NB4 (cell line): ENCODE results near the gene ZNF664.
"Not testable (repeated sequence)": the region's sequence is repeated elsewhere in the genome, so short reads cannot be mapped to it uniquely, and the experiment has no call there.

Experiments
- DNase-seq: peaks from one replicate; pipeline ENCODE4 v3.0.0; 2010; ENCODE audit warnings: low read depth
- H3K4me3 ChIP-seq: one replicate; pipeline ENCODE4 v1.5.1; 2011; ENCODE audit warnings: mild to moderate bottlenecking, low read depth, low read length, moderate library complexity
- MYC ChIP-seq: IDR thresholded peaks from 2 replicates; pipeline ENCODE4 v1.6.1; 2011; ENCODE audit warnings: low read depth, low read length
- POLR2A ChIP-seq: IDR thresholded peaks from 2 replicates; pipeline ENCODE4 v1.6.1; 2011; ENCODE audit warnings: mild to moderate bottlenecking; ENCODE audit not compliant: insufficient read length; ENCODE audit errors: extremely low read depth
- TF ChIP-seq, protein P1 (sequence below): IDR thresholded peaks from one replicate; pipeline ENCODE4 v1.5.1; 2012; ENCODE audit warnings: low read depth, low read length
- TF ChIP-seq, protein P2 (sequence below): IDR thresholded peaks from 2 replicates; pipeline ENCODE4 v1.6.1; 2011; ENCODE audit warnings: low read depth, low read length

Gene ZNF664

DNA sequence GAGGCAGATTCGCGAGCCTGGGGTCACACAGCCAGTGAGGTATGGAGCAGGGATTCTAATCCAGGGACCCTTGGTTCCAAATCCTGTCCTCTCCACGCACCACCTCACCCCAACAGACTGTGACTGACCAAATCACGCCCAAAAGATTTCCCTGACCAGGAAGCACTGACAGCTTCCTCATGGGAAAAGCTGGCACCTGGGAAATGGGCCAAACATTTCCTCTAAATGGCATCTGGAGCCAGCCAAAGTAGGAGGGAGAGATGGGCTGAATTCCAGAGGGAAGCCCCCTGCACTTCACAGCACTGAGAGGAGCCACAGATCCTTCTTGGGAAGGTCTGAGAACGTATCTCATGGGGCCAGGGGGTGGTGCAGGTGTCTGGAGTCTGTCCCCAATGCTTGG is 29.2 kb upstream of the ZNF664 start:
- no peak overlapping the region for H3K4me3 ChIP-seq
- TF ChIP-seq POLR2A = no peak
- TF ChIP-seq, protein P1, sequence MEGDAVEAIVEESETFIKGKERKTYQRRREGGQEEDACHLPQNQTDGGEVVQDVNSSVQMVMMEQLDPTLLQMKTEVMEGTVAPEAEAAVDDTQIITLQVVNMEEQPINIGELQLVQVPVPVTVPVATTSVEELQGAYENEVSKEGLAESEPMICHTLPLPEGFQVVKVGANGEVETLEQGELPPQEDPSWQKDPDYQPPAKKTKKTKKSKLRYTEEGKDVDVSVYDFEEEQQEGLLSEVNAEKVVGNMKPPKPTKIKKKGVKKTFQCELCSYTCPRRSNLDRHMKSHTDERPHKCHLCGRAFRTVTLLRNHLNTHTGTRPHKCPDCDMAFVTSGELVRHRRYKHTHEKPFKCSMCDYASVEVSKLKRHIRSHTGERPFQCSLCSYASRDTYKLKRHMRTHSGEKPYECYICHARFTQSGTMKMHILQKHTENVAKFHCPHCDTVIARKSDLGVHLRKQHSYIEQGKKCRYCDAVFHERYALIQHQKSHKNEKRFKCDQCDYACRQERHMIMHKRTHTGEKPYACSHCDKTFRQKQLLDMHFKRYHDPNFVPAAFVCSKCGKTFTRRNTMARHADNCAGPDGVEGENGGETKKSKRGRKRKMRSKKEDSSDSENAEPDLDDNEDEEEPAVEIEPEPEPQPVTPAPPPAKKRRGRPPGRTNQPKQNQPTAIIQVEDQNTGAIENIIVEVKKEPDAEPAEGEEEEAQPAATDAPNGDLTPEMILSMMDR = no peak
- TF ChIP-seq, protein P2, sequence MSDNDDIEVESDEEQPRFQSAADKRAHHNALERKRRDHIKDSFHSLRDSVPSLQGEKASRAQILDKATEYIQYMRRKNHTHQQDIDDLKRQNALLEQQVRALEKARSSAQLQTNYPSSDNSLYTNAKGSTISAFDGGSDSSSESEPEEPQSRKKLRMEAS = no peak
- no peak for TF ChIP-seq MYC
- DNase-seq = no peak

DNA sequence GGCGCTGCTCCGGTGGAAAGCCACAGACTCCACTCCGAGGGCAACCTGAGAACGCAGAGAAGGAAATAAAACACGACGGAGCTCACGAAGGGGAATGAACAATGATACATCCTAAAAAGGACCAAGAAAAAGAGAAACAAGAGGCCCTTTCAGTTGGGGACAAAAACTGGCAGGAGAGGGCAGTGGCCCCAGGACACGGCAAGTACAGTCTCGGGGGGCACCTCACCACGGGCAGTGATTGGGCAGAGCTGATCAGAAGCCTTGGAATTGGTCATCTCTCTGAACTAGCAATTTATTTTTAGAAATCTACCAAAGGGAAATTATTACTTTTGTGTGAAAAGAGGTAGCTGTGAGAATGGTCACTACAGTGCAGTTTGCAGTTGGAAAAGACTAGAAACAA is 28.3 kb upstream of the ZNF664 start:
- DNase-seq = no peak
- TF ChIP-seq, protein P1 = no peak
- TF ChIP-seq, protein P2 = no peak
- TF ChIP-seq POLR2A (no peak), MYC (no peak)
- H3K4me3 ChIP-seq = no peak overlapping the region

GRCh38 chr12:123945287-123946151 is 27.5 kb upstream of the ZNF664 start:
- TF ChIP-seq, protein P1 = no peak
- no peak for TF ChIP-seq POLR2A
- TF ChIP-seq, protein P2 = no peak
- no peak for TF ChIP-seq MYC
- no peak for DNase-seq
- no peak overlapping the region for H3K4me3 ChIP-seq

DNA sequence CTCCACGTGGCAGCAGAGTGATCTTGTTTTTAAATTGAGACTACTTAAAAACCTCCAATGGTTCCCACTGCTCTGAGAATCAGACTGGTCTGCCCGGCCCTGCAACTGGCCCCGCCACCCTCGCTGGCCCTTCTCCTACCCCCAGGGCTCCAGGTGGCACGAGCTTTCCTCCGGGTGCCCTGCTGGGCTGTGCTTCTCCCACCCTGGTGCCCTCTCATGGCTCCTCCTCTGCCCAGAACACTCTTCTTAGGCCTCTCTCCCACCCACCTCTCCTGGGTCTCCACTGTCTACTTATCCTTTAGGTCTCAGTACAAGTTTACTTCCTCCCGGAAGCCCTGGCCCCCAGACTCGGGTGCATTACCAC is 26.9 kb upstream of the ZNF664 start:
- no peak for TF ChIP-seq POLR2A
- TF ChIP-seq, protein P2 = no peak
- TF ChIP-seq, protein P1 = no peak
- TF ChIP-seq MYC = no peak
- no peak for DNase-seq
- H3K4me3 ChIP-seq = no peak overlapping the region

- not testable (repeated sequence) for H3K4me3 ChIP-seq, DNase-seq
Measured at GRCh38 chr12:123946516-123947505, 26.2 kb upstream of the ZNF664 start.

- not testable (repeated sequence) for H3K4me3 ChIP-seq, DNase-seq
Measured at GRCh38 chr12:123947531-123947930, 25.5 kb upstream of the ZNF664 start.
